Measurements from ENCODE around the gene PRTG.
"Not testable (repeated sequence)": the region's sequence is repeated elsewhere in the genome, so short reads cannot be mapped to it uniquely, and the experiment has no call there.

PRTG gene, protein sequence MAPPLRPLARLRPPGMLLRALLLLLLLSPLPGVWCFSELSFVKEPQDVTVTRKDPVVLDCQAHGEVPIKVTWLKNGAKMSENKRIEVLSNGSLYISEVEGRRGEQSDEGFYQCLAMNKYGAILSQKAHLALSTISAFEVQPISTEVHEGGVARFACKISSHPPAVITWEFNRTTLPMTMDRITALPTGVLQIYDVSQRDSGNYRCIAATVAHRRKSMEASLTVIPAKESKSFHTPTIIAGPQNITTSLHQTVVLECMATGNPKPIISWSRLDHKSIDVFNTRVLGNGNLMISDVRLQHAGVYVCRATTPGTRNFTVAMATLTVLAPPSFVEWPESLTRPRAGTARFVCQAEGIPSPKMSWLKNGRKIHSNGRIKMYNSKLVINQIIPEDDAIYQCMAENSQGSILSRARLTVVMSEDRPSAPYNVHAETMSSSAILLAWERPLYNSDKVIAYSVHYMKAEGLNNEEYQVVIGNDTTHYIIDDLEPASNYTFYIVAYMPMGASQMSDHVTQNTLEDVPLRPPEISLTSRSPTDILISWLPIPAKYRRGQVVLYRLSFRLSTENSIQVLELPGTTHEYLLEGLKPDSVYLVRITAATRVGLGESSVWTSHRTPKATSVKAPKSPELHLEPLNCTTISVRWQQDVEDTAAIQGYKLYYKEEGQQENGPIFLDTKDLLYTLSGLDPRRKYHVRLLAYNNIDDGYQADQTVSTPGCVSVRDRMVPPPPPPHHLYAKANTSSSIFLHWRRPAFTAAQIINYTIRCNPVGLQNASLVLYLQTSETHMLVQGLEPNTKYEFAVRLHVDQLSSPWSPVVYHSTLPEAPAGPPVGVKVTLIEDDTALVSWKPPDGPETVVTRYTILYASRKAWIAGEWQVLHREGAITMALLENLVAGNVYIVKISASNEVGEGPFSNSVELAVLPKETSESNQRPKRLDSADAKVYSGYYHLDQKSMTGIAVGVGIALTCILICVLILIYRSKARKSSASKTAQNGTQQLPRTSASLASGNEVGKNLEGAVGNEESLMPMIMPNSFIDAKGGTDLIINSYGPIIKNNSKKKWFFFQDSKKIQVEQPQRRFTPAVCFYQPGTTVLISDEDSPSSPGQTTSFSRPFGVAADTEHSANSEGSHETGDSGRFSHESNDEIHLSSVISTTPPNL

DNA sequence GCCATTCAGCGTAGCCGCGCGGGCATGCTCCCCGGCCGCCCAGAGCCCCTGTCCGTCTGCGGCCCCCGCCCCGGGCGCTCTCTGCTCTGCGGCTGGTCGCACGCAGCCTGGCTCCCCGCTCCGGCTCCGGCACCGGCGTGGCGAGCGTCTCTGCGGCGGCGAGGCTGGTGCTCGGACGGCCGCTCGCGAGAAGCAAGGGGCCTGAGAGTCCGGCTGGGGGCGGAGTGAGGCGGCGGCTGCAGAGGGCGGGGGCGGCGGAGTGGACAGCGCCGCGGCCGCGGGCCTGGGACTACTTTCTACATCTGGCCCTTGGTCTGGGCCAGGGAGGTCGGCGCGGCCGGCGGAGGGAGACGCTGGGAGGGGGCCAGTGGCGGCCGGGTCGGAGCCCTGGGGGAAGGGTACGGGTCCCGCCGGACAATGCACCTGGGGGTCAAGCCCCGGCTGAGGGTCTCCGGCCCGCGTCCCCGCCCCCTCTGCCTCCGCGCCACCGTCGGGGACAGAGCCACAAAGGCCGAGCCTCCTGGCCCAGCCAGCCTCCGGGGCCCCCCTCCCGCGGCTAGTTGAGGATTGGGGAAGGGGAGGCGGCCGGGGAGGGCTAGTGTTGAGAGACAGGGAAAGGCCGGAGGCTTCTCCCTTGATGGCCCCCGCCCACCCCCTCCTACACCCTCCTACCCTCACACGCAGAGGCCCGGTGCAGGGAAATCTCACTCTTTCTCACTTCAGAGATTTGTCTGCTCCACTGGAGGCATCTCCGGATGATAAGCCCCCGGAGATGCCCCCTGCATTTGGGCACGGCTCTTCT lies at the start of gene PRTG:
TSS of gene PRTG (minus strand) at position 226 of the 802 bp plus-strand sequence. CDS start at position 5, 221 bp downstream.
- peak; percentile 70 for DNase-seq (ENCODE audit: low spot score)

DNA sequence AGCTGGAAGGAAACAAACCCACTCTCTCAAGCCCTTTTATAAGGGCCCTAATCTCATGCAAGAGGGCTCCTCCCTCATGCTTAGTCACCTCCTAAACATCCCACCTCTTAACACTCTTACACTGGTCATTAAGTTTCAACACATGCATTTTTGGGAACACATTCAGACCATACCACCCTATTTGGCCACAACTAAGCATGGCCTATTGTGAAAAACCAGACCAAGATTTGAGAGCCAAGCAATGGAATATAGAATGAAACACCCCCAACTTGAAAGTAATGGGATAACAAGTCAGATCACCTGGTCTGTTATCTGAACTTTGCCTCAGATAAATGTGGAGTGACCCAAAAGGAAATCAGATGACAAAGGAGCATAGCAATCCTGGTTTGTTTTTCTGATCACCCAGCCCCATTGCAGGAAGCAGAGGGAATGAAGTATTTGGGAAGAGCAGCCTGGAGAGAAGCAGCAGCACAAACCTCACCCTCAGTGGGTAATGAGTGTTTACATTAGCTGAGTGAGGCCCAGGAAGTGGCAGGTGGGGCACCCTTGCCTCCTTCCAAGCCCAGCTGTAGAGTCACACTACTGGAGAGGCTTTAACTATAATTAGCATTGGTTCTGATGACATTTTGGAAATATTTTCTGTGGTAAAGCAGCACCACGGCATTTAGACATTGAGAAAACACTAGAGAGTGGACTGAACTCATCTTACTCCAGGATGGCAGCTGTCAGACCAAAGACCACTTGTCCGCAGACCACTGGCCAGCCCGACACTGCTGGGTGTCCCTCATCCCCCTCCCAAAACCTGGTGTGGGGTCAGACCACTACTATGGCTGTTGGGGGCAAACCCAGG lies 48.8 kb upstream of the PRTG start:
- DNase-seq (ENCODE audit: low spot score), result no peak

DNA sequence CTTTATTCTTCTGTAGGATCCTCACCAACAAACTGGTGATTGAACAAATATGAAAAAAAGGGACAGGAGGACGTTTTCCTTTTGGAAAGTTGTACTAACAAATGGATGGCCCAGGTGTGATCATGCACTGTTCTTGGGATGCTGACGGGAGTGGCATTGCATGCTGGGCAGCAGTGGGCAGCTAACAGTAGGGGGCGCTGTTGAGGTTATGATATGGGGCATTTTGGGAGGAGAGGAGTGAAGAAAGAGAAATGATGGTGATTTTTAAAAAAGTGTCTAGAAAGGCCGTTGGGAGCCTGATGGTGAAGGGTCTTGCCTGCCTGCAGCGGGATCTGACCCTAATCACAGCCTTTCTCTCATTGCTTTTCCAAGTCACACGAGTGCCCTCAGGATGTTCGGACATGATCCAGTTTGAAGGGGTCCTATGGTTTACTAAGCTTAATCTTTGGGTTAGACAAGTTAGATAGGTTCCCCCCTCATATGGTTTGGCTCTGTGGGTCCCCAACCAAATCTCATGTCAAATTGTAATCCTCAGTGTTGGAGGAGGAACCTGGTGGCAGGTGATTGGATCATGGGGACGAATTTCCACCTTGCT lies 46.2 kb upstream of the PRTG start:
- DNase-seq (ENCODE audit: low spot score), result no peak

DNA sequence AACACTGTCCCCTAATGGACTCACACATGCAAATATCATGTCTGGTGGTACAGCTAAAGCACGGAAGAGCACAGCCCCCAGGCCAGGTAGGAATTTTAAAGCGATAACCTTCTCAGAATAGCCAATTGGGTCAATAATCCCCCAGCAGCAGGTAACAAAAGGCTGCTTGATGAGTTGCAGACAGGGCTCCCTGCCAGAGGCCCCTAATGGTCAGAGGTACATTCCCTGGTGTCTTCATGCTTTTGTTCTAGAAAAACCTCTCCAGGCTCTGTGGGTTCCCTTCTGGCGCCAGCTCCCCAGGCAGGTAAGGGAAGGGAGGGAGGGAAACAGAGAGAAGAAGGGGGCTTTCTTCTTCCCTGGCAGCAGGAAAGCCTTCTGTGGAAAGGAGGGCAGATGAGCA lies 43.4 kb upstream of the PRTG start:
- no peak for DNase-seq (ENCODE audit: low spot score)

DNA sequence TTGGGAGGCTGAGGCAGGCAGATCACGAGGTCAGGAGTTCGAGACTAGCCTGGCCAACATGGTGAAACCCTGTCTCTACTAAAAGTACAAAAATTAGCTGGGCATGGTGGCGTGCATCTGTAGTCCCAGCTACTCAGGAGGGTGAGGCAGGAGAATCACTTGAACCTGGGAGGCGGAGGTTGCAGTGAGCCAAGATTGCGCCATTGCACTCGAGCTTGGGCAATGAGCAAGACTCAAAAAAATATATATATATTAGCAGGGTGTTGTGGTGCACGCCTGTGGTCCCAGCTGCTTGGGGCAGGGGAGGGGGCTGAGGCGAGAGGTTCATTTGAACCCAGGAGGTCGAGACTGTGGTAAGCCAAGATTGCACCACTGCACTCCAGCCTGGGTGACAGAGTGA lies 42.6 kb upstream of the PRTG start:
- DNase-seq (ENCODE audit: low spot score), result not testable (repeated sequence)

DNA sequence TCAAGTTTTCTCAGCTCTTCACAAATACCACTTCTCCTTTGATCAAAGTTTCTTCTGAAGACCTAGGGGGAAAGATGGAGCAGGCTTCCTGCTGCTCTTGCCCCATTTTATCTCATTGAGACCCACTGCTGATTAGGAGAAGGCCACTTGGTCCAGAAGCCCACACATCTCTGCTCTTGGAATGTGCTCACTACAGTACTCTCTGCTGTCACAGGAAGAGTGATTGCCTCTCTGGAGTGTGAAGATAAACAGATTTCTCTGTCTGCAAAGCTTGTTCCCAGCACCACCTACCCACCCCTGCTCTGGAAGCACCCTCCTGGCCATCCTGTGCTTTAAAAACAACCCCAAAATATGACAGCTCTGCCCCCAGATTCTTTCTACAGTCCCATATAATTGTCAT lies 41.3 kb upstream of the PRTG start:
- no peak for DNase-seq (ENCODE audit: low spot score)

DNA sequence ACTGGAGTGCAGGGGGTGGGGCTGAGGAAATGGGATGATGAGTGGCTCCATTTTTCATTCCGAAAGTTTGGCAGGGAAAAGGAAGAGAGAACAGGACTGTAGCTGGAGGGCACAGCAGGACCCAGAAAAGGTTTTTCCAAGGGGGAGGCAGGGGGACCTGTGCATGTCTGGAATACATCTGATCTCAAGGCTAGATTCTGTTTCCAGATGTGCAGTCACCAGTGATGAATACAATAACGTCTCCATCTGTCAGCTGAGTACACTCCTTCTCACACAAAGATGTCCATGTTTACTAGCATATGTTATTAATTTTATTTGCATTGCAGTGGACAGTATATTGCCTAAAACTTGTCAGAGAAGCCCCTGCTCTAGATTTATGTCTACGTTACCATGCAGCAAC lies 39.9 kb upstream of the PRTG start:
- DNase-seq (ENCODE audit: low spot score), result no peak

DNA sequence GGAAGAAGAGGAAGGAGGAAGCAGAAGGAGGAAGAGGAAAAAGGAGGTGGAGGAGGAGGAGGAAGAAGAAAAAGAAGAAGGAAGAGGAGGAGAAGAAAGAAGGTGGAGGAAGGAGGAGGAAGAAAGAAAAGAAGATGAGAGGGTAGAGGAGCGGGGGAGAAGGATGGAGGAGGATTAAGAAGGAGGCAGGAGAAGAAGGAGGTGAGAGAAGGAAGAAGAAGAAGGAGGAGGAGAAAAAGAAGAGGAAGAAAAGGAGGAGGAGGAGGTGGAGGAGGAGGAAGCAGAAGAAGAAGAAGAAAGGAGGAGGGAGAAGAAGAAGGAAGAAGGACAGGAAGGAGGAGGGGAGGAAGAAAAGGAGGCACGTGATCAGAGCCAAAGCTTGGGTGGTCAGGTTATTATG lies 37.3 kb upstream of the PRTG start:
- DNase-seq (ENCODE audit: low spot score), result no peak

DNA sequence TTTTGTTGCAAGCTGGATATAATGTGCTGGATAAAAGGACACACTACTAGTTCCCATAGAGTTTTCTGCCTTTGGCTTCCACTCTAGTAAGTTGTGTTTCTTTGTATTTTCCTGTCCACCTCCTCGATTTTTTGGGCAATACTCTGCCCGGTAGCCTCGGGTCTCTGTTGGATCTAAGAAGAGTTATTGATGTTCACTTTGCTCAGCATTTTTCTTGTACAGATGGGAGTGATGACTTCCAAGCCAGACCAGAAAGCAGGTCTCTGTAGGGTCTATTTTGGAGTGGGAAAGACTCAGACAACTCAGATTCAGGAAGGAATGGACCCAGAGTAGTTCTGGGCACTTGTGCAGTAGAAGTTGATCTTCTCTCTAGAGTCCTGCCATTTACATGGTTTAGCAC lies 36.0 kb upstream of the PRTG start:
- DNase-seq (ENCODE audit: low spot score), result no peak

DNA sequence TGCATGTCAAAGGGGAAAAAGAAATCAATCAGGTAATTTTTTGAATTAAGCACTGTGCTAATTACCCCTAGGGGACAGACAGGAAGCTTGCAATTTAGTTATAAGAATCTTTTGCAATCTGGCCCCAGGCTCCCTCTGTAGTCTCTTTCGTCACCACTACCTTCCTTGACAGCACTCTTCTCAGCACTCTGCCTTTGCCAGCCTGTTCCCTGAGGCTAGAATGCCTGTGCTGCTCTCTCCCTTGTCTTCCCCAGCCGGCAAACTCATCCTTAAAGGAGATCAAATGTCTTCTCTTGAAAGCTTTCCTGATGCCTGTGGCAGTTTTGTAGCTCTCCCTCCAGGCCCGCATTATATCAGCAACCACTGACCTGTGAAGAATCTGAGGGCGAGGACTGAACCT lies 32.4 kb upstream of the PRTG start:
- no peak for DNase-seq (ENCODE audit: low spot score)

DNA sequence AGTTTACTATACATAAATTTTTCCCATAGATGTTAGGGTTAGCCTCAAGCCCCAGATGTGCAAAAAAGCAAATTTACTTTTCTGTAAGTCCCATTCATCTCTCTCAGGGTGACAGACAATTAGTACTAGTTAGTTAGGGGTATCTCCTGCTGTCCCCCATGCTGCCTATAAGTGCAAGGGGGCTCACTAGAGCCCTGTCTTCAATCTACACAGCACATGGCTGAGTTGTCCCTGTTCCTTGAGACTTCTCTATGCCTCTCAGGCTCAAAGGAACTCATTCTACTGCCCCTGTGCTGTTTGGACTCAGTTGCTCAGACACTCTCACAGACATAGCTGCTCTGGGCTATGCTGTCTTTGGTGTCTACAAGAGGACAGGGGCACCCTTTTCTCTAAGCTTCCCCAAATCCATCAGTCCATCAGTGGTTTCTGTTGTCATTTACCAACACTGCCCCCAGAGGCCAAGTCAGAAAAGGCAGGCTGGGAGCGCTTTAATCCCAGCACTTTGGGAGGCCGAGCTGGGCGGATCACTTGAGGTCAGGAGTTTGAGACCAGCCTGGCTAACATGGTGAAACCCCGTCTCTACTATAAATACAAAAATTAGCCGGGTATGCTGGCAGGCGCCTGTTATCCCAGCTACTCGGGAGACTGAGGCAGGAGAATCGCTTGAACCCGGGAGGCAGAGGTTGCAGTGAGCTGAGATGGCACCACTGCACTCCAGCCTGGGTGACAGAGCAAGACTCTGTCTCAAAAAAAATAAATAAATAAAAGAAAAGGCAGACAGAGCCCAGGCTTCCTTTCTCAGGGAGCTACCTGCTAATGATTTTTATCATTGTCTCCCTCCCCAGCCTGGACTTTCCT lies 31.4 kb upstream of the PRTG start:
- no peak for DNase-seq (ENCODE audit: low spot score)

DNA sequence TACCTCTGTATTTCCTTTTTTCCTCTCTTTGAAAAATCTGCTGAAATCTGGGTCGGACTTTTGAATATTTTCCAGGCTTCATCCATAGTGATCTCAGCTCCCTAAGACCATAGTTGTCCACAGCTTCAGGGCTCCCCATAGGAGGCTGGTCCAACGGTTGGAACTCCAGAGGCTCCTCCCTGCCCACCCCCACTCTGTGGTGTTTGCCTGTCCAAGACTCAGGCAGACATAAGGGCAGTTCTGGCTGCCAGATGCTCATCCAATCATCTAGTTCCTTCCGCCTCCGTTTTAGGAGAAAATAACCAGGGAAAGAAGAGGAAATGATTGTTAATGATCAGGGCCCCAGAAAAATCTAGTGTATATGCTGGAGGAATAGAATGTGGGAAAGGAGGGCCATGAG lies 27.9 kb upstream of the PRTG start:
- DNase-seq (ENCODE audit: low spot score), result no peak

DNA sequence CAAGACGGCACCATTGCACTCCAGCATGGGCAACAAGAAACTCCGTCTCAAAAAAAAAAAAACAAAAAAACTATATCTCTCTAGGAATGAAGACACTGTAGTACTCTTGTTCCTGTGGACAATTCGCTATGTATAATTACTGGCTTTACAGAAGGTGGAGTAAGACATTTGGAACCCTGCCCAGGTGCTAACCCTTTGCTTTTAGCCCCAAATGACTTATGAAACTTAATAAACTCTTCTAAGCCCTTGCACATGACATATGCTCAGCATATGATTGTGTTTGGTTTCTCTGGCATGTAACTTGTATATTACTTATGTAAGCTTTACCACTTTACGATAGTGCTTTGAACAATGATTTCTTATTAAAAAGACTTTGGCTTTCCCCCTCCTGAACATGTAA lies 27.3 kb upstream of the PRTG start:
- no peak for DNase-seq (ENCODE audit: low spot score)

DNA sequence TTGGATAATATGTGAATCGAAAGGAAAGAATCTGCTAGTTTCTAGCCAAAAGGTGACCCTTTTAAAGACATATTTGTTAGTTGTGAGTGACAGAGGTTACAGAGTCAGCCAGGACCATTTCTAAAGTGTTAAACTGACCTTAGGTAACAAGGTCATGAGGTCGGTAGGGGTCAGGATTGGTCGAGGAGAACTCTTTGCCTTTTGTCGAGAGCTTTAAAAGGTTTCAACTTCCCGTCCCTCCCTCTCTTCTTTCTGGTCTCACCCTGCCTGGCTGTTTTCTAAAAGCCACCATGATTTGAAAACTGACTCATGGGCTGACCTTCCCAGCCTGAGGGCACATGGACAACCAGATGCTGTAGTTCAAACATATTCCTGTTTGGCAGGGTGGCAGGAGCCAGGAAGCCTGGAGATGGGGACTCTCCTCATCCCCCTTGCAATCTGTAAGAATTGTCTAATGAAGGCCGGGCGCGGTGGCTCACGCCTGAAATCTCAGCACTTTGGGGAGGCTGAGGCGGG lies 25.8 kb upstream of the PRTG start:
- DNase-seq (ENCODE audit: low spot score), result no peak

DNA sequence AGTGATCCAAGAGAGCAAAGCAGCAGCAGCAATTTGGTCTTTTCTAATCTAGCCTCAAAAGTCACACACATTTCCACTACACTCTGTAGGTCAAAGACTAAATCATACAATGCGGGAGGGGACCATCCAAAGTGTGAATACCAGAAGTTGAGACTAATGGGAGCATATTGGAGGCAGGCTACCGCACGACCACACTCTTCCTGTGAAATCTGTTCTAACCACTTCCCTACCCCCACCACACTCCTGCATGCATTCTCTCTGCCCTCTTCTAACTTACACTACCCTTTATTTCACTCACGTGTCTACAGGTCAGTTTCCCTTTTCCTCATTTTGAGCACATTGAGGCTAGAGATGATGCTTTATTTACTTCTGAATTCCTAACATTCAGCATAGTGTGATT lies 23.7 kb upstream of the PRTG start:
- no peak for DNase-seq (ENCODE audit: low spot score)

DNA sequence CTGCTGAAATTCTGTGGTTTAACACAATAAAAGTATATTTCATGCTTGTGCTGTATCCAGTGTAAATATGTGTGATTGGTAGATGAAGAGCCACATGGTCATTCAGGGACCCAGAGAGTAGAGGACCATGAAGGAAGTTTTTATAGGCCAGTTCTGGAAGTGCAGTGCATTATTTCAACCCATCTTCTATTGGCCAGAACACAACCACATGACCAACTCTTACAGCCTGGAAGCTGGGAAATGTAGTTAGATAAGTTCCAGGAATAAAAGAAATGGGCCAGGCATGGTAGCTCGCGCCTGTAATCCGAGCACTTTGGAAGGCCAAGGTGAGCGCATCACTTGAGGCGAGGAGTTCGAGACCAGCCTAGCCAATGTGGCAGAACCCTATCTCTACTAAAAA lies 21.4 kb upstream of the PRTG start:
- no peak for DNase-seq (ENCODE audit: low spot score)

DNA sequence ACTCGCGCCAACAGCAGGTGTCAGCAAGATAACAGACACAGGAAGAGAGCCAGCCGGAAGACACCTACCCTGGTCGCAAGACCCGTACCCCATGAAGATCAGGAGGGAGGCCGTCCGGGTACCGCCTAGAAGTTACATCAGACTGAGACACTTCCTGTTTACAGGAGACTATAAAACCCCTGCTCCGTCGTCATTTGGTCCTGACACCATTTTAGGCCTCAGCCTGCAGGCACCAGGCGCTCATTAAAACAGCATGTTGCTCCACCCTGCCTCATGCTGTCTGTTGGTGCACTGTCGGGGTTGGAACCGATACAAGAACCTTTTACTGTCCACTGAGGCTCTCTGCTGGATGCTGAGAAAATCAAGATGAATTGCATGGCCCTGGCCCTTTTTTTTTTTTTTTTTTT lies 15.6 kb upstream of the PRTG start:
- DNase-seq (ENCODE audit: low spot score), result no peak

DNA sequence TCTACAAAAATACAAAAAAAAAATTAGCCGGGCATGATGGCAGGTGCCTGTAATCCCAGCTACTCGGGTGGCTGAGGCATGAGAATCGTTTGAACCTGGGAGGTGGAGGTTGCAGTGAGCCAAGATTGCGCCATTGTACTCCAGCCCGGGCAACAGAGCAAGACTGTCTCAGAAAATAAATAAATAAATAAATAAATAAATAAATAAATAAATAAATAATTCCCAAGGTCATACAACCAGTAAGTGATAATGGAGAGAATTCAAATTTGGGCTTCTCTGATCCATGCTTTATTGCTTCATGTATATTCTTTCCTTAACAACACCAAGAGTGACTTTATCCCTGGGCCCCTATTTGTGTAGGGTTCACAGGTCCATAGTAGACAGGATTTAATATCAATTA lies 10.5 kb upstream of the PRTG start:
- not testable (repeated sequence) for DNase-seq (ENCODE audit: low spot score)

DNA sequence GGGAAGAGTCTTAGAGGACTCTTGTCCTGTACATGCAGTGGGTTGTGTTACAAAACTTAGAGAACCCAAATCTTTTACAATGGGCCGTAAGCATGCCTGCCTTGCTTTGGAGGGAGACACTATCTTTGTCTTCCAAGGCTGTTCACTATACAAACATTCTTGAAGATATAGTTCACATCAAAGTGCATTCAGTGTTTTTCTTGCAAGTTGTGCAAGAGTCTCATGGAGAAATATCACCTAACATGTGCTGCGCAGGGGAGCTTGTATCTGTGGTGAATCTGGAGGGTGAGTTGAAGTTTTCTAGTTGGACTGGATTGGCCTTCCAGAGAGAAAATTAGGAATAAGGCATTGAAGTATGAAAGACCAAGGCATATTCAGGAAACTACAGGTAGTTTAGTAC lies 7.8 kb upstream of the PRTG start:
- no peak for DNase-seq (ENCODE audit: low spot score)
